NCI-H345 treated with DMSO at 0.1 percent for 48 hours (cell line): ENCODE results near the gene AJM1.
"Not testable (repeated sequence)": the region's sequence is repeated elsewhere in the genome, so short reads cannot be mapped to it uniquely, and the experiment has no call there.

ENCODE experiments used
- DNase-seq: peaks from one replicate; lab custom pipeline; 2025; ENCODE audit not compliant: unreplicated experiment; lab: John Stamatoyannopoulos, UW

AJM1 gene

DNA sequence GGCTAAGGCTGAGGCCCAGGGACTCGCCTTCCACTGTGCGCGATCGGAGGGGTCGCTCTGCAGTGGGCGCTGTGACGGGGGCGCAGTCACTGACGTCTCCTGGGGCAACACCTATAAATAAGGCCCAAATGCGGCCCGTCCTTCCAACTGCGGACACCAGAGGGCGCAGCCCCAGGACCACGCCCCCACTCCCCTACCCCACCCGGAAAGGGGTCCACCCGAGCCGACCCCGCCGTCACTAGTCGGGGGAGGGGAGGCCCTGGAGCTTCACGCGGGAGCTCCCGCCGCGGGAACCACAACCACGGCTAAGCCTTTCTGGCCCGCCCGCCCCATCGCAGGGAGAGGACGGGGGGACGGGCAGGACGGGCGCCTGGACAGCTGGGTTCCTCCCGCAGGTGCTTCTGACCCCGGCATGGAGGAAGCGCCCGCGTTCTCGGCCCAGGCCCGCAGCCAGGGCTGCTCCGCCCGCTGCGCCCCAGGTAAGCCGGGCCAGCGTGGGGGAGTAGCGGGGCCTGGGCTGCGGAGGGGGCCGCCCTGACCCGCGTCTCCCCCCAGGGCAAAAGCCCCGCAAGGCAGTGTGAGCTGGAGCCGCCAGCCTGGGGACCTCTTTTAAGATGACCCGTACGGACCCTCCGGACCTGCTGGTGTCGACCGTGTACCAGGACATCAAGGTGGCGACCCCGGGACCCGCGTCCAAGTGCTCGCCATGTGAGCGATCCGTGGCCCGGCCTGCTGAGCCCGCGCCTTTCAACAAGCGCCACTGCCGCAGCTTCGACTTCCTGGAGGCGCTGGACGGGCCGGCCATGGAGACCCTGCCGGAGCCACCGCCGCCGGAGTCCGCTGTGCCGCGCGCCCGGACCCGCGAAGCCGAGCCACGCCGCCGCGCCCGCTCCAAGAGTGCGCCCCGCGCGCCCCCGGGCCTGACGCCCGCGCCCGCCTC lies 1.8 kb downstream of the AJM1 start:
- not testable (repeated sequence) for DNase-seq

DNA sequence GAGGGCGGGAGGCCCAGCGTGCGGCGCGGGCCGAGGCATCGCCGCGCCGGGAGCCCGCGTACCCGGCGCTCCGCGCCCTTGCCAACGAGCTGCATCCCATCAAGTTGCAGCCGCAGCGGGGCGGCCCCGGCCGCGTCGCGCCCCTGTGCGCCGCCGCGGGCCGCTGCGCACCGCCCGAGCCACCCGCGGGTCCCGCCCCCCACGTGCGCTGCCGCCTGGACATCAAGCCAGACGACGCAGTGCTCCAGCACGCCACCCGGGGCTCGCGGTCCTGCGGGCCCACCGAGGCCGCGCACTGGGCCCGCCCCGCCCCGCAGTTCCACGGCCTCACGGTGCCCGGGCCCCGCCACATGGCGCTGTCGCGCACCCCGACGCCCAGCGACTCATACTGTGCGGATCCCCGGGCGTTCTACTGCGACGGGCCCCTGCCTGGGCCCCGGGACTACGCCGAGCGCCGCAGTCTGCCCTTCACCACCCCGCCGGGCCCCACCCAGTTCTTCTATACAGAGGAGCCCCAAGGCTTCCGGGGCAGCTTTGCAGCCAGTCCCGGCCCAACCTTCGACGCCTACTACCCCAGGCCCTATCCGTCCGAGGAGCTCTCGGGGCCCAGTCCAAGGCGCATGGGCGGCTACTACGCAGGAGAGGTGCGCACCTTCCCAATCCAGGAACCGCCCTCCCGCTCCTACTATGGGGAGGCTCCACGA lies 2.6 kb downstream of the AJM1 start:
- DNase-seq = no peak

DNA sequence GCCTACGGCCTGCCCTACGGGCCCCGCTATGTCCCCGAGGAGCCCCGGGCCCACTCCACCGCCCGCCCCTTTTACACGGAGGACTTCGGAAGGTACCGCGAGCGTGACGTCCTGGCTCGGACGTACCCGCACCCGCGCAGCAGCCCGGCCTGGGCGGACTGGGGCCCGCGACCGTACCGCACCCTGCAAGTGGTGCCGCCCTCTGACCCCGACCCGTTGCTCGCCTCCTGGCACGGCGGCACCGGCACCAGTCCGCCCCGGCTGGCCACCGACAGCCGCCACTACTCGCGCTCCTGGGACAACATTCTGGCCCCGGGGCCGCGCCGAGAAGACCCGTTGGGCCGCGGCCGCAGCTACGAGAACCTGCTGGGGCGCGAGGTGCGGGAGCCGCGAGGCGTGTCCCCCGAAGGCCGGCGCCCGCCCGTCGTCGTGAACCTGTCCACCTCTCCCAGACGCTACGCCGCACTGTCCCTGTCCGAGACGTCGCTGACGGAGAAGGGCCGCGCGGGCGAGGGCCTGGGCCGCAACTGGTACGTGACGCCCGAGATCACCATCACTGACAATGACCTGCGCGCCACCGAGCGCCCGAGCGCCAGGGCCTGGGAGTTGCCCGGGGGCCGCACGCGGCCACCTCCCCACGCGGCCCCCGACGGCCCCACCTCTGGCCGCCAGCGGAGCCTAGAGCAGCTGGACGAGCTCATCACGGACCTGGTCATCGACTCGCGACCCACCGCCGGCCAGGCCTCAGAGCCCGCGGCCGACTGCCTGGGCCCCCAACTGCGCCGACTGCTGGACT lies 3.4 kb downstream of the AJM1 start:
- no peak for DNase-seq

DNA sequence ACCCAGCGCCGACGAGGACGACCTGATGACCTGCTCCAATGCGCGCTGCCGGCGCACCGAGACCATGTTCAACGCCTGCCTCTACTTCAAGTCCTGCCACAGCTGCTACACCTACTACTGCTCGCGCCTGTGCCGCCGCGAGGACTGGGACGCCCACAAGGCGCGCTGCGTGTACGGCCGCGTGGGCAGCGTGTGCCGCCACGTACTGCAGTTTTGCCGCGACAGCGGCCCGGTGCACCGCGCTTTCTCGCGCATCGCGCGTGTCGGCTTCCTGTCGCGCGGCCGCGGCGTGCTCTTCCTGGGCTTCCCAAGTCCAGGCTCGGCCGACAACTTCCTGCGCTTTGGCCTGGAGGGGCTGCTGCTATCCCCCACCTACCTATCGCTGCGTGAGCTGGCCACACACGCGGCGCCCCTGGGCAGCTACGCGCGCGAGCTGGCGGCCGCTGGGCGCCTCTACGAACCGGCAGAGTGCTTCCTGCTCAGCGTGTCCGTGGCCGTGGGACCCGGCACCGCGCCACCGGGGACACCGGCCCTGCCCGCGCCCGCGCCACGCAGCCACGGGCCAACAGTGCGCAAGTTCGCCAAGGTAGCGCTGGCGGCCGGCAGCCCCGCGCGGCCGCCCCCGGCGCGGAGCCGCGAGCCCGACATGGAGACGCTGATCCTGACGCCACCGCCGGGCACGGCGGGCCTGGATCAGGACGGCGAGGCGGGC lies 4.3 kb downstream of the AJM1 start:
- no peak for DNase-seq

DNA sequence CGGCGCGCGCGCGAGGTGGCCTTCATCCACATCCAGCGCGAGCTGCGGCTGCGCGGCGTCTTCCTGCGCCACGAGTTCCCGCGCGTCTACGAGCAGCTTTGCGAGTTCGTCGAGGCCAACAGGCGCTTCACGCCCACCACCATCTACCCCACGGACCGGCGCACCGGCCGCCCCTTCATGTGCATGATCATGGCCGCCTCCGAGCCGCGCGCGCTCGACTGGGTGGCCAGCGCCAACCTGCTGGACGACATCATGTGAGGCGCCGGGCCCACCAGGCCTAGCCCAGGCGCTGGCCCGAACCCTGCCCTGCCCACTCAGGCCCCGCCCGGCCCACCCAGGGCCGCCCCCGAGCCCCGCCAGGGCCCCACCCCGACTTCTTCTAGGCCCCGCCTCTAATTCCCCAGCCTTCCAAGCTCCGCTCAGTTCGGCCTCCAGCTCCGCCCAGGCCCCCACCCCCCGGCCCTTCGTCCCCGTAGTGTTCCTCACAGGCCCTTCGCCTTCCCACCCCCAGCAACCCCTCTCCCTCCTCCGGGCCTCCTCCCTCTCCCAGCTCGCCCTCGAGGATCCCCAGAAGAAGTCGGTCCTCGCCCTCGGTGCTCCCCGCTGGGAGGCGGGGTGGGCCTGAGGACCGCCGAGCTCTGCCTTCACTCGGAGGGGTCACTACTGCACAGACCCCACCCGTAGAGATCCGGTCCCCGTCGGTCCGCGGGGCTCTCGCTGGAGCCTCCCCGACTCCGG lies 5.0 kb downstream of the AJM1 start:
- DNase-seq = no peak

DNA sequence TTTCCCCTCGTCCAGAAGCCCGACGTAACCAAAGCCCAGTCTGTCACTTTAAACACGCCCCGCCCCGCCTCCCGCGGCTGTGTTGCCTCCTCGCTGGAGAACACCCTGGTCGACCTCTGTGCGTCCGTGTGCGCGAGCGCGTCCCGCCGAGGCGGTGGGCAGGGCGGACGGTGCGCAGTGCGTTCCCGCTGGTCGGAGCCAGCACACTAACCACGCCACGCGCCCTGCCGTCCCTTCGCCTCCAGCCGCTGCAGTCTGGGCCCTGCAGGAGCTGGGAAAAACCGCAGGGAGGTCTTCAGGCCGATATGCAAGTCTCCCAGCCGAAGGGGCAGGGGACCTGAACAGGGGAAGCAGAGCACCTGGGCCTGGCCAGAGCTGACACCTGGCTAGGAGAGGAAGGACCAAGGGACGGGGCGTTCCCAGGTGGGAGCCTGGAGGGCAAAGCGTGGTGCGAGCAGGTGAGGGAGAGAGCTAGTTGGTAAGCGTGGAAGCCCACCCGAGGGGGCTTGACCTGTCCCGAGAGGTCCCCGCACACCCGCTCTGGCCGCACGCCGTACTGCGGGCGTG lies 5.6 kb downstream of the AJM1 start:
- peak; percentile 50 for DNase-seq

DNA sequence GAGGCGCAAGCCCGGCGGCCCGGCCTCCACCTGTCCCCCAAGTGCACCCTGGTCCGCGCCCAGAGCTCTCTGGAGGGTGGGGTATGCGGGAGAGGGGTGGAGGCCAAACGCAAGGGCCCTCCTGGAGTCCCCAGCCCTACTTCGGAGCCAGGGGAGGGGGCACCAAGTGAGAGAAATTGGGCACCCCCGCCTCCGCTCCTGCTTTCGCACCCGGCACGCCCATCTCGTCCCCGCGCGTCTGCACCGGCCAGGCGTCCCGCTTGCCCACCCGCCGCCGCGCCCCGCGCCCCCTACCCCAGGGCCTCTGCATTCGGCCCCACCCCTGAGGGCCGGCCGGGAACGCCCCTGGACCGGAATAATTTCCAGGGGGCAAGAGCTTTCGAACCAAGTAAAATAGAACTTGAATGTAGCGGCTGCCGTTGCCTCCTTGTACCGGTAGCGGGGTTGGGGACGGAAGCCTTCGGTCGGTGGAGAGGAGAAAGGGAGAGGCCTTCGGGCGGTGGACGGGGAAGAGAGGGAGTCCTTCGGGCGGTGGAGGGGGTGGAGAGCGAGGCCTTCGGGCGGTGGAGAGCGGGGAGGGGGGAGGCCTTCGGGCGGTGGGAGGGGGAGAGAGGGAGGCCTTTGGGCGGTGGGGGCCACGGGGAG lies 6.2 kb downstream of the AJM1 start:
- DNase-seq = peak; percentile 65

DNA sequence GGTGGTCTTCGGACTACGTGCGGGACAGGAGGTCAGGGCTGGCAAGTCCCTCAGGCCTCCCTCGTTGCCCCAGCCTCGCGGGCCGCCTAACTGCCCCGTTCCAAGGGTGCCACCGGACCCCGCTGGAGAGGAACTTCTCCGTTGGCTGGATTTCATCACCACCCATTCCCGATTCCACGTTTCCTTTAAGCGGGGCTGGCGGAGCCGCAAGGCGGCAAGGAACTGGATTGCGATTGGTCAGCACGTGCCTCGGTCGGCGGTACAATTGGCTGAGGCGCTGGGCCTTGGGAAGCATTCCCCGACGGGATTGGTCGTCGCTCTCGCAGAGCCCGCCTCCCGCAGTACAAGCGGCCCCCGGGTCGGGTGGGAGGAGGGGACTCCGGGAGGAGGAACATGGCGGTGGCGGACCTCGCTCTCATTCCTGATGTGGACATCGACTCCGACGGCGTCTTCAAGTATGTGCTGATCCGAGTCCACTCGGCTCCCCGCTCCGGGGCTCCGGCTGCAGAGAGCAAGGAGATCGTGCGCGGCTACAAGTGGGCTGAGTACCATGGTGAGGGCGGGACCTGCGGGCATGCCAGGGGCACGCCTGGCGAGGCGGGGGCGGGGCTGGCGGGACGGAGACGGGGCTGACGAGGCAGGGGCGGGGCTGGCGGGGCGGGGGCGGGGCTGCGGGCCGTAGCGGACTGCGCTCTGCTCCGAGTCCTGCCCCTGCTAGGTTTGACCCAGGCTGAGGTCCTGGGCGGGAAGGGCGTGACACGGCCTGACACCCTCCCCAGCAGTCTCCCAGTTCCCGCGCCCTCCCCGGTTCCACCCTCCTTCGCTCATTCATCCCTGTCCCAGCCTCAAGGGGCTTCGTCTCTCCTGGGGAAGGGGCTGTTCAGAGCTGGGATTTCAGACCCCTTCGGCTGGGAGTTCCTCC lies 7.0 kb downstream of the AJM1 start, which contains the start of gene PHPT1:
Gene PHPT1, plus strand, starts transcription at position 372 of the 922 bp plus-strand sequence. Its CDS starts 22 bp downstream, at position 394.
- peak; percentile 97 for DNase-seq

DNA sequence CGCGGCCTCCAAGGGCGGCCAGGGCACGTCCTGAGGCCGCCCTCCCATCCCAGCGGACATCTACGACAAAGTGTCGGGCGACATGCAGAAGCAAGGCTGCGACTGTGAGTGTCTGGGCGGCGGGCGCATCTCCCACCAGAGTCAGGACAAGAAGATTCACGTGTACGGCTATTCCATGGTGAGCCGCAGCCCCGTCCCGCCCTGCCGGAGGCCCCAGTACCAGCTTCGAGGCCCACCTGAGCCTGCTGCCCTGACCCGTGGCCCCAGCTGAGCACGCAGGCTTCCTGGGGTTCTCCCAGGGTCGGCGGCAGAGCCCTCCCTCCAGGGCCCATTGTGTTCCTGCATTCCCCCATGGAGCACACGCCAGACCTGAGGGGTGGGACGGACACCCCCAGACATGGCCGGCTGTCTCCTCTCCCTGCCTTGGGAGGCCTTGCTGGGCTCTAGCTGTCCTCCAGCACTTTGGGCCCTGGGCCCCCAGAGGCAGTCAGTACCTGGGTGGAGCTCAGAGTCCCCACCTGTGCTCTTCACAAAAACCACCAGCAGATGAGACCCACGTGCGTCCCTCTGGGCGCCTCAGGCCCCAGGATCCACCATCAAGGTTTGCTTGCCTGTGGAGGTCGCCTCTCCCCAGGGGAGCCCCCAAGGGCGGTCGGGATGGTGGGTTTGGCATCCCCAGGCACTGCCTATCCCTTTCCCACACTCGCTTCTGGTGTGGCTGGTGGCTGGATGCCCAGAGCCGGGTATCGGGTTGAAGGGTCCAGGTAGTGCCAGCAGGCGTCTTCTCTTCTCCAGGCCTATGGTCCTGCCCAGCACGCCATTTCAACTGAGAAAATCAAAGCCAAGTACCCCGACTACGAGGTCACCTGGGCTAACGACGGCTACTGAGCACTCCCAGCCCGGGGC lies 7.9 kb downstream of the AJM1 start:
- DNase-seq = no peak

DNA sequence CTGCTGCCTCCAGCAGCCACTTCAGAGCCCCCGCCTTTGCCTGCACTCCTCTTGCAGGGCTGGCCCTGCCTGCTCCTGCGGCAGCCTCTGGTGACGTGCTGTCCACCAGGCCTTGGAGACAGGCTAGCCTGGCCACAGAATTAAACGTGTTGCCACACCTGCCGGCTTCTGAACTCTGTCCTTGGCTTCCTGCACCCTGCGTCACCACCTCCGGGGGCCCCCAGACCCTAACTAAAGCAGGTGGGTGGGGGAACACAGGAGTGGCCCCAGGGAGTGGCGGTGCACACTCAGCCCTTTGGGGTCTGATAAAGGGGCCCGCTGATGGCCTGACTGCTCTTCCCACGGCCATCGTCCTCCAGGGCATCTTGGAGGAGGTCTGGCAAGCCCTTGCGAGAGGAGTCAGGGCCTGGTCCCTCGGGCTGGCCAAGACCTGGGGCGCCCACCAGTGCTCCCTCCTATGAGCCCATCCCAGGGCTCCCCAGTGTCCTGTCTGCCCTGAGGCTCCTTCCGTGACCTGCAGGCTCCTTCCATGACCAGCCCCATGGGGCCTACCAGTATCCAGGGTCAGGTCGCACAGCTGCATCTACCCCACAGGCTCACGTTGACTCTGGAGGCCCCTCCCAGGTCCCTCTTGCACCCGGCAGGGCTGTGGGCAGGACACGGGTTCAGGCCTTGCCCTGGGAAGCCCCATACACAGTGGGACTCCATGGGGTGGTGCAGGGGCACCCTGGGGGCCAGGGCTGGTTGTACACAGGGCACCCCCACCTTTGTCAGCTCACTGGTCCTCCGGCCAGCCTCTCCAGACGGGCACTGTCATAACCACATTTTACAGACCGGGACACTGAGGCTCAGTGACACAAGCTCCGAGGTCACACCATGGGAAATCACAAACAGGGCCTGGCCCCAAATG lies 8.8 kb downstream of the AJM1 start:
- DNase-seq = no peak

DNA sequence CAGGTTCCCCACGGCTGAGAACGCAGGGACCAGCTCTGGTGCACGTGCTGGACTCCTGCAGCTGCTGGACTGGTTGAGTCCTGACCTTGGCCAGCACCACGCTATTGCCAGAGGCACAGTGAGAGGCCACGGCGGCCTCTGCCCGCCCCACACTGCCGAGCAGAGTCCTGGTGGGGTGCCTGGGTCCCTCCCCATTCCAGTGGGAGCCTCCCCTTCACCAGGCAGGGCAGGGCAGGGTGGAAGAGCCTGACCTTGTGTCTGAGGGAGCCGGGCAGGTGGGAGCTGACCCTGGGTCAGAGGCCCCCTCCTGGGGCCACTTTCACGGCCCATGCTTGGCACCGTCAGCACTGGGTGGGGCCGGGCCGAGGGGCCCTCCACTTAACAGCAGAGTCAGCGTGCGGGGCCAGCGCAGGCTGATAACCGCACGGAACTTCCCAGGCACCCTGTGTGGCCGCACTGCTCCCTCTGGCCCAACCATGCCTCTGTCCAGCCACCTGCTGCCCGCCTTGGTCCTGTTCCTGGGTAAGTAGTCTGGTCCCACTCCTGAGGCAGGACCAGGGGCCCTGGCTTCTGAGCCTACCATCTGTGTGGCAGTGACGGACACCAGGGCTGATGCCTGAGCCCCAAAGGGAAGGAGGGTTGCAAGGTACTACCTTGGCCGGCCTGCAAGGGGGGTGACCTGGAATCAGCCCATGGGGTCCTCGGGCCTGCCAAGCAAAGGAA lies 9.8 kb downstream of the AJM1 start, which contains the start of gene MAMDC4:
Gene MAMDC4, plus strand, starts transcription at position 406 of the 723 bp plus-strand sequence. Its CDS starts 71 bp downstream, at position 477.
- no peak for DNase-seq

DNA sequence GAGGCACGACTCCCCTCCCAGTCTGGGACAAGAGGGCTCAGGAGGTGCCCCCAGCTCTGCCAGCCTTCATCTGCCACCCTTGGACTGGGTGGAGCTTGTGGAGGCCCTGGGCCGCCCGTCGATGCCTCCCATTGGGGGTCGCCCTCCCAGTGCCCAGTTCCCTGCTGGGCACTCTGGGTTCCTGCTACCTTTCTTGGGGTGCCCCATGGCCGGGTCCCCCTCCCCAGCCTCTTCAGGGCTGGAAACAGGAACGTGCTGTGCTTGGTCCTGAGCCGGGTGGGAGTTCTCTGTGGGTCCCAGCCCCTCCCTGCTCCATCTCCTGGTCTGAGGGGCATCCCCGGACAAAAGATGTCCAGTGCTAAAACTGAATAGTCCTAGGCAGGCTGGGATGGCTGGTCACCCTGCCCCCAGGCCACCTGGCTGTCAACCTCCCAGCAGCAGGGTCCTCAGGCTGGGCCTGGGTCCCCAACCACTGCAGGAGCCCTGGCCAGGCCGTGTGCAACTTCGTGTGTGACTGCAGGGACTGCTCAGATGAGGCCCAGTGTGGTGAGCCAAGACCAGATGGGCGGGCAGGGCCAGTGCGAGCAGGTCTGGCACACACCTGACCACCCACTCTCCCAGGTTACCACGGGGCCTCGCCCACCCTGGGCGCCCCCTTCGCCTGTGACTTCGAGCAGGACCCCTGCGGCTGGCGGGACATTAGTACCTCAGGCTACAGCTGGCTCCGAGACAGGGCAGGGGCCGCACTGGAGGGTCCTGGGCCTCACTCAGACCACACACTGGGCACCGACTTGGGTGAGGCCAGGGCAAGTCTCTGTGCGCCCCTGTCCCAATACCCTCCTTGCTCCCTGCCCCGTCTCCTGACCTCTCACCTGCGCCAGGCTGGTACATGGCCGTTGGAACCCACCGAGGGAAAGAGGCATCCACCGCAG lies 10.7 kb downstream of the AJM1 start:
- DNase-seq = no peak

DNA sequence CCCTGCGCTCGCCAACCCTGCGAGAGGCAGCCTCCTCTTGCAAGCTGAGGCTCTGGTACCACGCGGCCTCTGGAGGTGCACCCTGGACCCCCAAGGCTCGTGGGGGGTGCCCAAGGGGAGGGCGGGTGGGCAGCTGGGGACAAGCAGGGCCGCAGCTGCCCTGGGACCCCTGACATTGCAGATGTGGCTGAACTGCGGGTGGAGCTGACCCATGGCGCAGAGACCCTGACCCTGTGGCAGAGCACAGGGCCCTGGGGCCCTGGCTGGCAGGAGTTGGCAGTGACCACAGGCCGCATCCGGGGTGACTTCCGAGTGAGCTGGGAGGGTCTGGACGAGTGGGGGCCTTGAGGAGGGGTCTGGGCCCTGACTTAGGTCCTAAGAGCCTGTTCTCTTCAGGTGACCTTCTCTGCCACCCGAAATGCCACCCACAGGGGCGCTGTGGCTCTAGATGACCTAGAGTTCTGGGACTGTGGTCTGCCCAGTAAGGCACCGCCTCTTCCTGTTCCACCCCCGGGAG lies 11.4 kb downstream of the AJM1 start:
- DNase-seq = no peak
